ENCODE results near the gene RABEP1. TPM values are rescaled to one million over a fixed set of nuclear protein-coding genes. Genes with fewer than 3 reads are reported as not detected.
A peak's percentile ranks its signal among the peaks of the same experiment; 100 is the strongest.
"Not testable (repeated sequence)": the region's sequence is repeated elsewhere in the genome, so short reads cannot be mapped to it uniquely, and the experiment has no call there.

Gene RABEP1
- total and polyA plus RNA-seq, 2 experiments from 2014 or later: 31.0 to 47.9 TPM

DNA sequence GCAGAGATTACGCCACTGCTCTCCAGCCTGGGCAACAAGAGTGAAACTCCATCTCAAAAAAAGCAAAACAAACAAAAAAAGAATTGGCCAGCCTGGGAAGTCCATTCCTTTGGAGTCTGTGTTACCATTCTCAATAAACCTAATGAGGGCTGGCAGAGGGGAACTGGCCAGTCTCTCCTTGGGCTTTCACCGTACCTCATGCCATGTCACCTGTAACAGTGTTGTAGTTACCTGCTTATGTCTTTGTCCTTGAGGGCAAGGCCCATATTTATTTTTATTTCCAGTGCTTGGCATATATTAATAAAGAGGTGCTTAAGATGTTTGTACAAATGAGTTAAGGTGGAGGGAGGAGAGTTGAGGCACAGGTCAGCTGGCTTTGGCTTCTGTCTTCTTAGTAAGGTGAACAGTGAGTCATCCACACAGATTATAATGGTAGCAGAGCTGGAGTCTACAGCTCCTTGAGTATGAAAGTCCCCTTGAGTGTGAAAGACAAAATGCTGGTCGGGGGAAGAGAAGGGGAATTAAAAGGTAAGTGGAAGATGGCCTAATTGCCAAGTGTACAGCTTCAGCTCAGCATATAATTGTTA lies 148.4 kb downstream of the RABEP1 start:
- no peak for DNase-seq (ENCODE audit: low spot score)
- Histone ChIP-seq H3K9me3 (ENCODE audit: low read depth) (no peaks in the 10 kb centered on the region), H3K36me3 (replicated peaks; ENCODE audit: insufficient read depth, low read depth) (no peaks in the 10 kb centered on the region), H3K4me3 (no peak overlapping the region), H4K20me1 (ENCODE audit: insufficient read depth, poor library complexity, severe bottlenecking) (no peaks in the 10 kb centered on the region), H3K9me2 (replicated peaks; ENCODE audit: insufficient read depth) (no peaks in the 10 kb centered on the region), H3K4me2 (no peak overlapping the region), H3K79me2 (peaks cover 8% of the 10 kb centered on the region), H3K27me3 (no peaks in the 10 kb centered on the region), H3K27ac (peak overlapping the region; percentile 6), H3K4me1 (ENCODE audit: insufficient read depth) (no peaks in the 10 kb centered on the region), H2AFZ (no peak overlapping the region)
- no peak for TF ChIP-seq EZH2 (IDR thresholded peaks at IDR 0.05; ENCODE audit: borderline replicate concordance)
- TF ChIP-seq, protein P1, sequence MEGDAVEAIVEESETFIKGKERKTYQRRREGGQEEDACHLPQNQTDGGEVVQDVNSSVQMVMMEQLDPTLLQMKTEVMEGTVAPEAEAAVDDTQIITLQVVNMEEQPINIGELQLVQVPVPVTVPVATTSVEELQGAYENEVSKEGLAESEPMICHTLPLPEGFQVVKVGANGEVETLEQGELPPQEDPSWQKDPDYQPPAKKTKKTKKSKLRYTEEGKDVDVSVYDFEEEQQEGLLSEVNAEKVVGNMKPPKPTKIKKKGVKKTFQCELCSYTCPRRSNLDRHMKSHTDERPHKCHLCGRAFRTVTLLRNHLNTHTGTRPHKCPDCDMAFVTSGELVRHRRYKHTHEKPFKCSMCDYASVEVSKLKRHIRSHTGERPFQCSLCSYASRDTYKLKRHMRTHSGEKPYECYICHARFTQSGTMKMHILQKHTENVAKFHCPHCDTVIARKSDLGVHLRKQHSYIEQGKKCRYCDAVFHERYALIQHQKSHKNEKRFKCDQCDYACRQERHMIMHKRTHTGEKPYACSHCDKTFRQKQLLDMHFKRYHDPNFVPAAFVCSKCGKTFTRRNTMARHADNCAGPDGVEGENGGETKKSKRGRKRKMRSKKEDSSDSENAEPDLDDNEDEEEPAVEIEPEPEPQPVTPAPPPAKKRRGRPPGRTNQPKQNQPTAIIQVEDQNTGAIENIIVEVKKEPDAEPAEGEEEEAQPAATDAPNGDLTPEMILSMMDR (IDR thresholded peaks at IDR 0.05; ENCODE audit: poor library complexity): no peak
- TF ChIP-seq EZH2phosphoT487 (IDR thresholded peaks at IDR 0.05; ENCODE audit: low read depth, severe bottlenecking, unreplicated experiment): no peak
- 94% methylated on average over 3 of the region's 3 CpGs for WGBS (ENCODE audit: low lambda C conversion rate, missing lambda C conversion rate)

DNA sequence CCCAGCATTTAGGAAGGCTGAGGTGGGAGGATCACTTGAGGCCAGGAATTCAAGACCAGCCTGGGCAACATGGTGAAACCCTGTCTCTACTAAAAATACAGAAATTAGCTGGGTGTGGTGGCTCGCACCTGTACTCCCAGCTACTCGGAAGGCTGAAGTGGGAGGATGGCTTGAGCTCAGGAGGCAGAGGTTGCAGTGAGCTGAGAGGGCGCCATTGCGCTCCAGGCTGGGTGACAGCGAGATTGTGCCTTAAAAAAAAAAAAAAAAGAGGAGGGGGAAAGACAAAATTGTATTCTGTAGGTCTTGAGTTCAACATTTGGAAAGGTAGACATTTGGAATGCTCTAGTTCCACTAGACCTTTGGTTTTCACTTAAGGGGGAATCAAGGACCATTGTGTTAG lies 149.2 kb downstream of the RABEP1 start:
- WGBS (ENCODE audit: low lambda C conversion rate, missing lambda C conversion rate): 87% methylated on average over 5 of the region's 5 CpGs

DNA sequence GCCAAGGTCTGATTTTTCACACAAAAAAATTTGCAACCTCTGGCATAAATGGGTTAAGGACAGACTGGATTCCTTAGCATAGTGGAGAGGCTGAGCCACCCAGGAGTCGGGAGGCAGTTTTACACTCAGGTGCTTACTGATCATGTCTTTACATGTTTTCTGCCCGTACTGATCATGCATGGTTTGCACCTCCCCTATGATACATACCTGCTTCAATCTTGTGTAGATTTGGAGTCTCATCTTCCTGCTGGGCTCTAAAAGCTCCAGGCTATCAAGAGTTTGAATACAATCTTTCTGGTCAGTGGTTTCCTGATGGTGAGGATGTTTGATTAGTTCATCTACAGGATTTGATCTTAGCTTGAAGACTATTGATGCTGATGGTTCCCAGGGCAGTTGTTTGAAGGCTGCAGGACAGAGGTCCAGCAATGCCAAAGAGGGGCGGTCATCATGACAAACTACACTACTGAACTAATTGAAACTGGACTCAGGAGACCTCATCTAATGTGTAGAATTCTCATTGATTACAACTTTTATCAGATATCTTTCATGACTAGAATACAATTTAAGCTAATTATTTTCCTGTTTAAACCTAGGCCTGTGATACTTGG lies 150.0 kb downstream of the RABEP1 start:
- Histone ChIP-seq H3K27ac (no peak overlapping the region), H3K79me2 (peaks cover 21% of the 10 kb centered on the region), H3K4me1 (ENCODE audit: insufficient read depth) (no peaks in the 10 kb centered on the region), H3K27me3 (no peaks in the 10 kb centered on the region), H3K4me2 (no peak overlapping the region), H3K9me2 (replicated peaks; ENCODE audit: insufficient read depth) (no peaks in the 10 kb centered on the region), H3K9me3 (ENCODE audit: low read depth) (no peaks in the 10 kb centered on the region), H3K36me3 (replicated peaks; ENCODE audit: insufficient read depth, low read depth) (peaks cover 3% of the 10 kb centered on the region), H2AFZ (no peak overlapping the region), H3K4me3 (no peak overlapping the region), H4K20me1 (ENCODE audit: insufficient read depth, poor library complexity, severe bottlenecking) (no peaks in the 10 kb centered on the region)
- no peak for DNase-seq (ENCODE audit: low spot score)
- no peak for TF ChIP-seq EZH2phosphoT487 (IDR thresholded peaks at IDR 0.05; ENCODE audit: low read depth, severe bottlenecking, unreplicated experiment)
- WGBS (ENCODE audit: low lambda C conversion rate, missing lambda C conversion rate): 86% methylated on average over 3 of the region's 3 CpGs

More for the DNA sequence above, 149.2 kb downstream of the RABEP1 start:
- not testable (repeated sequence) for H3K4me2 ChIP-seq; H3K4me3 ChIP-seq; H3K9me2 ChIP-seq (replicated peaks; ENCODE audit: insufficient read depth); H3K36me3 ChIP-seq (replicated peaks; ENCODE audit: insufficient read depth, low read depth); H2AFZ ChIP-seq; H3K9me3 ChIP-seq (ENCODE audit: low read depth); H3K27me3 ChIP-seq; H4K20me1 ChIP-seq (ENCODE audit: insufficient read depth, poor library complexity, severe bottlenecking); DNase-seq (ENCODE audit: low spot score); H3K27ac ChIP-seq; H3K4me1 ChIP-seq (ENCODE audit: insufficient read depth)
- peaks cover 13% of the 10 kb centered on the region for H3K79me2 ChIP-seq

GRCh38 chr17:5434984-5435383 lies 152.9 kb downstream of the RABEP1 start:
- Histone ChIP-seq H4K20me1 (ENCODE audit: insufficient read depth, poor library complexity, severe bottlenecking) (no peaks in the 10 kb centered on the region), H3K4me2 (no peak overlapping the region), H3K79me2 (peaks cover 39% of the 10 kb centered on the region), H3K36me3 (replicated peaks; ENCODE audit: insufficient read depth, low read depth) (peaks cover 3% of the 10 kb centered on the region), H3K4me1 (ENCODE audit: insufficient read depth) (peaks cover 6% of the 10 kb centered on the region), H3K9me3 (ENCODE audit: low read depth) (no peaks in the 10 kb centered on the region), H3K4me3 (no peak overlapping the region), H3K9me2 (replicated peaks; ENCODE audit: insufficient read depth) (no peaks in the 10 kb centered on the region), H3K27me3 (no peaks in the 10 kb centered on the region), H2AFZ (no peak overlapping the region), H3K27ac (no peak overlapping the region)
- TF ChIP-seq EZH2 (IDR thresholded peaks at IDR 0.05; ENCODE audit: borderline replicate concordance) (no peak), EZH2phosphoT487 (IDR thresholded peaks at IDR 0.05; ENCODE audit: low read depth, severe bottlenecking, unreplicated experiment) (no peak)
- TF ChIP-seq, protein P1 (IDR thresholded peaks at IDR 0.05; ENCODE audit: poor library complexity): no peak
- no peak for DNase-seq (ENCODE audit: low spot score)
- WGBS (ENCODE audit: low lambda C conversion rate, missing lambda C conversion rate): 90% methylated on average over 2 of the region's 2 CpGs

Other genes with a start within 250 kb of the RABEP1 start
- gene SLC52A1, start 246.9 kb upstream of the RABEP1 start, total RNA-seq: 0.13 TPM in 1 of 2 replicates, not detected in the other
- 0.16 TPM in 1 of 2 replicates, not detected in the other for gene SLC52A1, start 246.9 kb upstream of the RABEP1 start, polyA plus RNA-seq
- 0.12 and 0.23 TPM in 2 replicates for gene ZFP3, start 203.8 kb upstream of the RABEP1 start, total RNA-seq
- 0.24 and 0.32 TPM in 2 replicates for gene ZFP3, start 203.8 kb upstream of the RABEP1 start, polyA plus RNA-seq
- 10.1 and 11.8 TPM in 2 replicates for gene ZNF232, start 170.4 kb upstream of the RABEP1 start, total RNA-seq
- 8.1 and 12.0 TPM in 2 replicates for gene ZNF232, start 170.4 kb upstream of the RABEP1 start, polyA plus RNA-seq
- 0.07 and 0.12 TPM in 2 replicates for gene USP6, start 166.3 kb upstream of the RABEP1 start, total RNA-seq
- 0.11 and 0.34 TPM in 2 replicates for gene USP6, start 166.3 kb upstream of the RABEP1 start, polyA plus RNA-seq
- gene ZNF594, start 90.4 kb upstream of the RABEP1 start, total RNA-seq: 6.2 and 7.7 TPM in 2 replicates
- gene ZNF594, start 90.4 kb upstream of the RABEP1 start, polyA plus RNA-seq: 2.8 and 3.0 TPM in 2 replicates
- 0.03 TPM in 1 of 2 replicates, not detected in the other for gene SCIMP, start 47.4 kb upstream of the RABEP1 start, total RNA-seq
- 0.07 and 0.57 TPM in 2 replicates for gene SCIMP, start 47.4 kb upstream of the RABEP1 start, polyA plus RNA-seq
- 56.6 and 65.2 TPM in 2 replicates for gene NUP88, start 137.4 kb downstream of the RABEP1 start, total RNA-seq
- 38.0 and 50.8 TPM in 2 replicates for gene NUP88, start 137.4 kb downstream of the RABEP1 start, polyA plus RNA-seq
- gene RPAIN, start 137.9 kb downstream of the RABEP1 start, total RNA-seq: 57.4 and 57.6 TPM in 2 replicates
- gene RPAIN, start 137.9 kb downstream of the RABEP1 start, polyA plus RNA-seq: 51.6 and 60.7 TPM in 2 replicates
- gene C1QBP, start 156.9 kb downstream of the RABEP1 start, total RNA-seq: 145 and 149 TPM in 2 replicates
- gene C1QBP, start 156.9 kb downstream of the RABEP1 start, polyA plus RNA-seq: 176 and 185 TPM in 2 replicates
- 7.8 and 9.6 TPM in 2 replicates for gene DHX33, start 186.7 kb downstream of the RABEP1 start, total RNA-seq
- gene DHX33, start 186.7 kb downstream of the RABEP1 start, polyA plus RNA-seq: 2.2 and 2.3 TPM in 2 replicates
- 54.3 TPM in 2 replicates for gene DERL2, start 203.9 kb downstream of the RABEP1 start, total RNA-seq
- gene DERL2, start 203.9 kb downstream of the RABEP1 start, polyA plus RNA-seq: 134 and 136 TPM in 2 replicates
- gene MIS12, start 204.3 kb downstream of the RABEP1 start, total RNA-seq: 25.7 and 33.0 TPM in 2 replicates
- 19.6 and 20.8 TPM in 2 replicates for gene MIS12, start 204.3 kb downstream of the RABEP1 start, polyA plus RNA-seq